HEK293 (cell line): Measurements from ENCODE around the gene PLPPR2.

Experiments
- GLIS1 ChIP-seq: fragments of 450-650 bp; formaldehyde crosslinking; IDR thresholded peaks from 2 replicates; pipeline ENCODE4 v1.5.1; 2016; ENCODE audit warnings: missing biosample characterization, missing genetic modification characterization
- KLF1 ChIP-seq: fragments of 450-650 bp; formaldehyde crosslinking; IDR thresholded peaks from 2 replicates; pipeline ENCODE4 v1.5.1; 2016; ENCODE audit warnings: missing biosample characterization, missing genetic modification characterization
- KLF17 ChIP-seq: fragments of 450-650 bp; formaldehyde crosslinking; IDR thresholded peaks from 2 replicates; pipeline ENCODE4 v1.5.1; 2016; ENCODE audit warnings: missing biosample characterization, missing genetic modification characterization
- KLF7 ChIP-seq: fragments of 450-650 bp; formaldehyde crosslinking; IDR thresholded peaks from 2 replicates; pipeline ENCODE4 v1.5.1; 2016; ENCODE audit warnings: missing biosample characterization, missing genetic modification characterization, borderline replicate concordance
- OVOL3 ChIP-seq: fragments of 450-650 bp; formaldehyde crosslinking; IDR thresholded peaks from 2 replicates; pipeline ENCODE4 v1.5.1; 2016; ENCODE audit warnings: missing biosample characterization, missing genetic modification characterization
- PRDM10 ChIP-seq: fragments of 450-650 bp; formaldehyde crosslinking; IDR thresholded peaks from 2 replicates; pipeline ENCODE4 v1.5.1; 2016; ENCODE audit warnings: missing biosample characterization, missing genetic modification characterization
- SCRT1 ChIP-seq: fragments of 450-650 bp; formaldehyde crosslinking; IDR thresholded peaks from 2 replicates; pipeline ENCODE4 v1.5.1; 2016; ENCODE audit warnings: missing biosample characterization, missing genetic modification characterization, borderline replicate concordance
- SP3 ChIP-seq: fragments of 450-650 bp; formaldehyde crosslinking; IDR thresholded peaks from 2 replicates; pipeline ENCODE4 v1.5.1; 2016; ENCODE audit warnings: missing biosample characterization, missing genetic modification characterization
- TCF7L2 ChIP-seq: IDR thresholded peaks from 2 replicates; pipeline ENCODE4 v1.6.1; 2011; ENCODE audit warnings: low read depth, mild to moderate bottlenecking, inconsistent platforms, low read length, moderate library complexity, borderline replicate concordance
- ZBTB17 ChIP-seq: fragments of 450-650 bp; formaldehyde crosslinking; IDR thresholded peaks from 2 replicates; pipeline ENCODE4 v1.5.1; 2016; ENCODE audit warnings: missing biosample characterization, missing genetic modification characterization
- ZBTB44 ChIP-seq: fragments of 450-650 bp; IDR thresholded peaks from 2 replicates; pipeline ENCODE4 v1.5.1; 2018; ENCODE audit warnings: missing biosample characterization, mild to moderate bottlenecking, missing genetic modification characterization
- ZBTB8A ChIP-seq: fragments of 450-650 bp; formaldehyde crosslinking; IDR thresholded peaks from 2 replicates; pipeline ENCODE4 v1.5.1; 2016; ENCODE audit warnings: missing biosample characterization, missing genetic modification characterization
- ZNF175 ChIP-seq: fragments of 450-650 bp; formaldehyde crosslinking; IDR thresholded peaks from 2 replicates; pipeline ENCODE4 v1.5.1; 2016; ENCODE audit warnings: missing biosample characterization, missing genetic modification characterization
- ZNF23 ChIP-seq: fragments of 450-650 bp; formaldehyde crosslinking; IDR thresholded peaks from 2 replicates; pipeline ENCODE4 v1.5.1; 2016; ENCODE audit warnings: missing biosample characterization, missing genetic modification characterization, borderline replicate concordance
- ZNF335 ChIP-seq: fragments of 450-650 bp; formaldehyde crosslinking; conservative IDR thresholded peaks from 2 replicates; pipeline ENCODE4 v1.5.1; 2016; ENCODE audit warnings: missing biosample characterization, missing genetic modification characterization
- ZNF37A ChIP-seq: fragments of 450-650 bp; IDR thresholded peaks from 2 replicates; pipeline ENCODE4 v1.5.1; 2018; ENCODE audit warnings: missing biosample characterization, missing genetic modification characterization
- ZNF426 ChIP-seq: fragments of 450-650 bp; formaldehyde crosslinking; IDR thresholded peaks from 2 replicates; pipeline ENCODE4 v1.5.1; 2017; ENCODE audit warnings: missing biosample characterization, missing genetic modification characterization, mild to moderate bottlenecking, inconsistent platforms, moderate library complexity
- ZNF610 ChIP-seq: fragments of 450-650 bp; formaldehyde crosslinking; IDR thresholded peaks from 2 replicates; pipeline ENCODE4 v1.5.1; 2016; ENCODE audit warnings: missing biosample characterization, missing genetic modification characterization, borderline replicate concordance
- ZNF660 ChIP-seq: fragments of 450-650 bp; IDR thresholded peaks from 2 replicates; pipeline ENCODE4 v1.5.1; 2018; ENCODE audit warnings: missing biosample characterization, mild to moderate bottlenecking, missing genetic modification characterization
- ZNF747 ChIP-seq: fragments of 450-650 bp; formaldehyde crosslinking; IDR thresholded peaks from 2 replicates; pipeline ENCODE4 v1.5.1; 2016; ENCODE audit warnings: missing biosample characterization, missing genetic modification characterization
- ZNF785 ChIP-seq: fragments of 450-650 bp; formaldehyde crosslinking; IDR thresholded peaks from 2 replicates; pipeline ENCODE4 v1.5.1; 2016; ENCODE audit warnings: missing biosample characterization, missing genetic modification characterization
- ZNF792 ChIP-seq: fragments of 450-650 bp; formaldehyde crosslinking; IDR thresholded peaks from 2 replicates; pipeline ENCODE4 v1.5.1; 2016; ENCODE audit warnings: missing biosample characterization, missing genetic modification characterization
- ZSCAN30 ChIP-seq: fragments of 450-650 bp; IDR thresholded peaks from 2 replicates; pipeline ENCODE4 v1.5.1; 2018; ENCODE audit warnings: missing biosample characterization, mild to moderate bottlenecking, missing genetic modification characterization, moderate library complexity
- TF ChIP-seq, protein P1 (sequence below): fragments of 450-650 bp; formaldehyde crosslinking; IDR thresholded peaks from 2 replicates; pipeline ENCODE4 v1.5.1; 2016; ENCODE audit warnings: missing biosample characterization, missing genetic modification characterization
- TF ChIP-seq, protein P2 (sequence below): fragments of 450-650 bp; formaldehyde crosslinking; IDR thresholded peaks from 2 replicates; pipeline ENCODE4 v1.5.1; 2016; ENCODE audit warnings: missing biosample characterization, missing genetic modification characterization
- TF ChIP-seq, protein P3 (sequence below): fragments of 450-650 bp; formaldehyde crosslinking; IDR thresholded peaks from 2 replicates; pipeline ENCODE4 v1.5.1; 2016; ENCODE audit warnings: missing biosample characterization, missing genetic modification characterization
- TF ChIP-seq, protein P4 (sequence below): fragments of 450-650 bp; formaldehyde crosslinking; IDR thresholded peaks from 2 replicates; pipeline ENCODE4 v1.5.1; 2017; ENCODE audit warnings: missing biosample characterization, missing genetic modification characterization

Gene PLPPR2

GRCh38 chr19:11374433-11375142 lies 19.4 kb downstream of the PLPPR2 start, which contains the start of gene SWSAP1 (continued):
- TF ChIP-seq ZNF37A (tag by site-specific recombination) (no peak), ZNF610 (0 out of 2 replicates have a peak, but pooled peaks have one; percentile 30), ZNF426 (tag by site-specific recombination) (no peak), ZNF660 (tag by site-specific recombination) (peak; percentile 45; the same call in 1 of the 2 replicates), KLF7 (tag by site-specific recombination) (no peak), SCRT1 (tag by site-specific recombination) (peak; percentile 99), KLF1 (peak; percentile 63; the same call in 1 of the 2 replicates), GLIS1 (peak; percentile 25; the same call in 1 of the 2 replicates), ZNF785 (no peak), ZNF175 (tag by site-specific recombination) (no peak), ZBTB8A (peak; percentile 52), ZNF335 (peak; percentile 83), SP3 (peak; percentile 96), TCF7L2 (peak; percentile 73; the same call in 1 of the 2 replicates), ZNF23 (tag by site-specific recombination) (no peak), PRDM10 (tag by site-specific recombination) (0 out of 2 replicates have a peak, but pooled peaks have one; percentile 0), KLF17 (tag by site-specific recombination) (peak; percentile 78), ZSCAN30 (peak; percentile 41), ZNF747 (tag by site-specific recombination) (no peak), ZBTB17 (tag by site-specific recombination) (peak; percentile 58), ZBTB44 (tag by site-specific recombination) (no peak), ZNF792 (tag by site-specific recombination) (no peak), OVOL3 (tag by site-specific recombination) (peak; percentile 66)
- TF ChIP-seq, protein P1, sequence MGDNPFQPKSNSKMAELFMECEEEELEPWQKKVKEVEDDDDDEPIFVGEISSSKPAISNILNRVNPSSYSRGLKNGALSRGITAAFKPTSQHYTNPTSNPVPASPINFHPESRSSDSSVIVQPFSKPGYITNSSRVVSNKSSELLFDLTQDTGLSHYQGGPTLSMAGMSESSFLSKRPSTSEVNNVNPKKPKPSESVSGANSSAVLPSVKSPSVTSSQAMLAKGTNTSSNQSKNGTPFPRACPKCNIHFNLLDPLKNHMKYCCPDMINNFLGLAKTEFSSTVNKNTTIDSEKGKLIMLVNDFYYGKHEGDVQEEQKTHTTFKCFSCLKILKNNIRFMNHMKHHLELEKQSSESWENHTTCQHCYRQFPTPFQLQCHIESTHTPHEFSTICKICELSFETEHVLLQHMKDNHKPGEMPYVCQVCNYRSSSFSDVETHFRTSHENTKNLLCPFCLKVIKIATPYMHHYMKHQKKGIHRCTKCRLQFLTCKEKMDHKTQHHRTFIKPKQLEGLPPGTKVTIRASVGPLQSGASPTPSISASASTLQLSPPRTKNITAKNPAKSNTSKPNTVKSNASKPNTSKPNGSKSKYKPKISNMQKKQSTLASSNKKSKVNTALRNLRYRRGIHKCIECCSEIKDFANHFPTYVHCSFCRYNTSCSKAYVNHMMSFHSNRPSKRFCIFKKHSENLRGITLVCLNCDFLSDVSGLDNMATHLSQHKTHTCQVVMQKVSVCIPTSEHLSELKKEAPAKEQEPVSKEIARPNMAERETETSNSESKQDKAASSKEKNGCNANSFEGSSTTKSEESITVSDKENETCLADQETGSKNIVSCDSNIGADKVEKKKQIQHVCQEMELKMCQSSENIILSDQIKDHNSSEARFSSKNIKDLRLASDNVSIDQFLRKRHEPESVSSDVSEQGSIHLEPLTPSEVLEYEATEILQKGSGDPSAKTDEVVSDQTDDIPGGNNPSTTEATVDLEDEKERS (tag by site-specific recombination): no peak
- TF ChIP-seq, protein P2, sequence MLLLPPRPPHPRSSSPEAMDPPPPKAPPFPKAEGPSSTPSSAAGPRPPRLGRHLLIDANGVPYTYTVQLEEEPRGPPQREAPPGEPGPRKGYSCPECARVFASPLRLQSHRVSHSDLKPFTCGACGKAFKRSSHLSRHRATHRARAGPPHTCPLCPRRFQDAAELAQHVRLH (tag by site-specific recombination): peak; percentile 76; the same call in 1 of the 2 replicates
- TF ChIP-seq, protein P3, sequence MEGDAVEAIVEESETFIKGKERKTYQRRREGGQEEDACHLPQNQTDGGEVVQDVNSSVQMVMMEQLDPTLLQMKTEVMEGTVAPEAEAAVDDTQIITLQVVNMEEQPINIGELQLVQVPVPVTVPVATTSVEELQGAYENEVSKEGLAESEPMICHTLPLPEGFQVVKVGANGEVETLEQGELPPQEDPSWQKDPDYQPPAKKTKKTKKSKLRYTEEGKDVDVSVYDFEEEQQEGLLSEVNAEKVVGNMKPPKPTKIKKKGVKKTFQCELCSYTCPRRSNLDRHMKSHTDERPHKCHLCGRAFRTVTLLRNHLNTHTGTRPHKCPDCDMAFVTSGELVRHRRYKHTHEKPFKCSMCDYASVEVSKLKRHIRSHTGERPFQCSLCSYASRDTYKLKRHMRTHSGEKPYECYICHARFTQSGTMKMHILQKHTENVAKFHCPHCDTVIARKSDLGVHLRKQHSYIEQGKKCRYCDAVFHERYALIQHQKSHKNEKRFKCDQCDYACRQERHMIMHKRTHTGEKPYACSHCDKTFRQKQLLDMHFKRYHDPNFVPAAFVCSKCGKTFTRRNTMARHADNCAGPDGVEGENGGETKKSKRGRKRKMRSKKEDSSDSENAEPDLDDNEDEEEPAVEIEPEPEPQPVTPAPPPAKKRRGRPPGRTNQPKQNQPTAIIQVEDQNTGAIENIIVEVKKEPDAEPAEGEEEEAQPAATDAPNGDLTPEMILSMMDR (tag by site-specific recombination): no peak
- TF ChIP-seq, protein P4, sequence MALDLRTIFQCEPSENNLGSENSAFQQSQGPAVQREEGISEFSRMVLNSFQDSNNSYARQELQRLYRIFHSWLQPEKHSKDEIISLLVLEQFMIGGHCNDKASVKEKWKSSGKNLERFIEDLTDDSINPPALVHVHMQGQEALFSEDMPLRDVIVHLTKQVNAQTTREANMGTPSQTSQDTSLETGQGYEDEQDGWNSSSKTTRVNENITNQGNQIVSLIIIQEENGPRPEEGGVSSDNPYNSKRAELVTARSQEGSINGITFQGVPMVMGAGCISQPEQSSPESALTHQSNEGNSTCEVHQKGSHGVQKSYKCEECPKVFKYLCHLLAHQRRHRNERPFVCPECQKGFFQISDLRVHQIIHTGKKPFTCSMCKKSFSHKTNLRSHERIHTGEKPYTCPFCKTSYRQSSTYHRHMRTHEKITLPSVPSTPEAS (tag by site-specific recombination): no peak; the same call in 1 of the 2 replicates
